ENCODE measurements around the gene LARGE1.

Gene LARGE1

GRCh38 chr22:33677536-33677935, 242.7 kb downstream of the LARGE1 start:
- no peak for TF ChIP-seq CTCF (IDR thresholded peaks at IDR 0.05)

DNA sequence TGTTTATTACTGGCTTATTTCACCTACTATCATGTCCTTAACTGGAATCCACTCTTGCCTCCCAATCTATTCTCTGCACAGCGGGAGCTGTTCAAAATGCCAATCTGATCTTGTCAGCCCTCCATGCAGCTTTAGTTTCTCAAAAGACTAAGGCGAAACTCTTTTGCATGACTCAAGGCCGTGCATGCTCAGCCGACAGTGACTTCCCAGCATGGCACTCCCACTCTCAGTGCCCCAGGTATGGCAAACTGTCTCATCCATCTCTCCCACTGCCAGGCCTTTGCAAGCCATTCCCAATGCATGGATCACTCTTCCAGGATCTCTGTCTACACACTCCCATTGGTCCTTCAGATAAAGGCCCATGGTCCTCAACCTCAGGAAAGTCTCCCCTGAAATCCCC, 245.9 kb downstream of the LARGE1 start:
- no peak for TF ChIP-seq CTCF (IDR thresholded peaks at IDR 0.05)

- no peak for TF ChIP-seq CTCF (IDR thresholded peaks at IDR 0.05)
Observed at GRCh38 chr22:33669746-33670145, 250.5 kb downstream of the LARGE1 start.

DNA sequence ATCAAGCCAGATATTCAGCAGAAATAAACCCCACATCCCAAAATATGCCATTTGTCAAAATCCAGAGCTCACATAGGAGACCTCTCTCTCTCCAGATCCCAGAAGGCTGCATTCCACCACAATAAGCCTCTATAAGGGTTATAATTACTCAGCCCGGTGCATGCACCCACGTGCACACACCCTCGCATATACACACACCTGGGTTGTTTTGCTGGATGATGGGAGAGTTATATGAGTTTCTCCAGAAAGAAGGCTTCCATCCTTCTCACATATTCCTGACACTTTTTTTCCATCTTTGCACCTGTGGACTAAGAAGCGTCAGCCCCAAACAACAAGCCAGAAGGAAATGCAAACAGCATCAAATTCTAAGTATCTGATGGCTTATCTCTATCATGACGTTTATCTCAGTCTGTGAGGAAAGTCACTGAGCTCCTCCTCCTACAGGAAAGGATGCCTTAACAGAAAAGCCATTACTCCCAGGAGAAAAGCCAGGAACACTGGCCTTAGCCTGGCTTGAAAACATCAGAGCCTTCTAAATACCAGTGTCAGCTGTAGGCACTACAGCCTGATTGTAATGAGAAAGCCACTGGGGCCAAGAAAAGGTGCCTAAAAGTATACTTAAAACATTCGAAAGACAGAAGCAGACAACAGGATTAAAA, 253.2 kb downstream of the LARGE1 start:
- no peak for TF ChIP-seq CTCF (IDR thresholded peaks at IDR 0.05)

- TF ChIP-seq CTCF (IDR thresholded peaks at IDR 0.05), result no peak
Observed at GRCh38 chr22:33666279-33666960, 253.9 kb downstream of the LARGE1 start.

- no peak for TF ChIP-seq CTCF (IDR thresholded peaks at IDR 0.05)
Observed at GRCh38 chr22:33659448-33659847, 260.8 kb downstream of the LARGE1 start.

GRCh38 chr22:33658775-33659174, 261.5 kb downstream of the LARGE1 start:
- no peak for TF ChIP-seq CTCF (IDR thresholded peaks at IDR 0.05)
